ENCODE results near the gene DNER. TPM values are rescaled to one million over a fixed set of nuclear protein-coding genes. Genes with fewer than 3 reads are reported as not detected.

The DNER gene
- total RNA-seq, 2 donors from 2014 or later = 0.27 to 3.3 TPM

DNA sequence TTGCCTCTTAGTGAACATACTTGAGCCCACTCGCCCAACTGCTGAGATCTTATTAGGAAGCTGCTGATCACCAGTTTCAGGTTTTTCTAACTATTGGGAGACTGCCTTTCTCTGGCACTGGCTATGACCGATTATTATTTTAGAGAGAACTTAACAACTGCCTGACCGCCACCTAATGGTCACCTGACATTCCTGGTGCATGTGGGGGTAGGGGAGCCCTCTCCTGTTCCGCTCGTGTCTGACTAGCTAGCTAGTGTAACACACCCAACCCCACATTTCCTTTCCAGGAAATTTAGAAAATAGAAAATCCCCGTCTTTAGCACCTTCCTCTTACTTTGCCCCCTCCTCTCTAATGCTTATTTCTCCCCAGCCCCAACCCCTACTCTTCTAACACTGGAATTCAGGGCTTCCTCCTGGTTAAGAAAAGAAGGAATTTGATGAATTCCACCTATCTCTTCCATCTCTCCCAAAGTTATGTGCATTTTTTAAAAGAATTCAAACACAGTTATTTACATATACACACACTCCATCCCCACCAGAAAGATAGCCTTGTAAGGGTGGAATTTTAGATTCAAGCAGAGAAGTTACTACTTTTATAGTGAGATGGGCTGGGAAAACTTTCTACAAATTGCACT, 19.4 kb upstream of the DNER start:
- Histone ChIP-seq H3K27ac (no peak overlapping the region), H3K27me3 (replicated peaks; ENCODE audit: insufficient read depth) (no peaks in the 10 kb centered on the region), H3K36me3 (no peaks in the 10 kb centered on the region), H3K9me3 (peaks cover 6% of the 10 kb centered on the region), H3K4me1 (ENCODE audit: control insufficient read depth in 1 of 2, low read depth in 2 of 2) (no peaks in the 10 kb centered on the region), H3K4me3 (no peak overlapping the region)
- no peak for ATAC-seq (ENCODE audit: insufficient number of reproducible peaks, low FRiP score, low read depth)
- TF ChIP-seq, protein P1, sequence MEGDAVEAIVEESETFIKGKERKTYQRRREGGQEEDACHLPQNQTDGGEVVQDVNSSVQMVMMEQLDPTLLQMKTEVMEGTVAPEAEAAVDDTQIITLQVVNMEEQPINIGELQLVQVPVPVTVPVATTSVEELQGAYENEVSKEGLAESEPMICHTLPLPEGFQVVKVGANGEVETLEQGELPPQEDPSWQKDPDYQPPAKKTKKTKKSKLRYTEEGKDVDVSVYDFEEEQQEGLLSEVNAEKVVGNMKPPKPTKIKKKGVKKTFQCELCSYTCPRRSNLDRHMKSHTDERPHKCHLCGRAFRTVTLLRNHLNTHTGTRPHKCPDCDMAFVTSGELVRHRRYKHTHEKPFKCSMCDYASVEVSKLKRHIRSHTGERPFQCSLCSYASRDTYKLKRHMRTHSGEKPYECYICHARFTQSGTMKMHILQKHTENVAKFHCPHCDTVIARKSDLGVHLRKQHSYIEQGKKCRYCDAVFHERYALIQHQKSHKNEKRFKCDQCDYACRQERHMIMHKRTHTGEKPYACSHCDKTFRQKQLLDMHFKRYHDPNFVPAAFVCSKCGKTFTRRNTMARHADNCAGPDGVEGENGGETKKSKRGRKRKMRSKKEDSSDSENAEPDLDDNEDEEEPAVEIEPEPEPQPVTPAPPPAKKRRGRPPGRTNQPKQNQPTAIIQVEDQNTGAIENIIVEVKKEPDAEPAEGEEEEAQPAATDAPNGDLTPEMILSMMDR (IDR thresholded peaks at IDR 0.05) = no peak
- DNase-seq (ENCODE audit: low spot score) = no peak

DNA sequence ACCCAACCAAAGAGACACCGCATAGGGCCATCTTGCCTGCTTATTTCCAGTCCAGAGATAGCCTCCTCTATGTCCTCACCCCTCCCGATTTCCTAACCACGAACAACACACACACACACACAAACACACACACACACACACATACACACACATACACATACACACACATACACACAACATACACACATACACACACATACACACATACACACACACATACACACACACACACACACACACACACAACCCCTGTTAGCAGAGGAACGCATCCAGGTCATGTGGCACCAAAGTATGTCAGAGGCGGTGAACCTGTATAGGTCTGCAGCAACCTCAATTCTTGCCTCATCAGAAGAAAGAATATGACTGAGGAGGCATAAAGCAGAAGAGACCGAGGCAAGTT, 18.5 kb upstream of the DNER start:
- Histone ChIP-seq H3K4me3 (no peak overlapping the region), H3K27ac (no peak overlapping the region), H3K9me3 (no peaks in the 10 kb centered on the region), H3K4me1 (ENCODE audit: control insufficient read depth in 1 of 2, low read depth in 2 of 2) (no peaks in the 10 kb centered on the region), H3K27me3 (replicated peaks; ENCODE audit: insufficient read depth) (no peaks in the 10 kb centered on the region), H3K36me3 (no peaks in the 10 kb centered on the region)
- DNase-seq (ENCODE audit: low spot score) = no peak
- no peak for ATAC-seq (ENCODE audit: insufficient number of reproducible peaks, low FRiP score, low read depth)
- TF ChIP-seq, protein P1 (IDR thresholded peaks at IDR 0.05) = no peak

GRCh38 chr2:229731916-229732315, 17.6 kb upstream of the DNER start:
- ATAC-seq (ENCODE audit: insufficient number of reproducible peaks, low FRiP score, low read depth) (no peak), DNase-seq (ENCODE audit: low spot score) (no peak)
- no peak overlapping the region for H3K27ac ChIP-seq
- TF ChIP-seq, protein P1 (IDR thresholded peaks at IDR 0.05) = no peak
- H3K9me3 ChIP-seq = no peaks in the 10 kb centered on the region
- no peaks in the 10 kb centered on the region for H3K4me1 ChIP-seq (ENCODE audit: control insufficient read depth in 1 of 2, low read depth in 2 of 2)
- H3K36me3 ChIP-seq = no peaks in the 10 kb centered on the region
- H3K27me3 ChIP-seq (replicated peaks; ENCODE audit: insufficient read depth) = no peaks in the 10 kb centered on the region
- no peak overlapping the region for H3K4me3 ChIP-seq

GRCh38 chr2:229731363-229731762, 17.0 kb upstream of the DNER start:
- no peak overlapping the region for H3K27ac ChIP-seq
- no peak overlapping the region for H3K4me3 ChIP-seq
- no peaks in the 10 kb centered on the region for H3K36me3 ChIP-seq
- H3K9me3 ChIP-seq = no peaks in the 10 kb centered on the region
- ATAC-seq (ENCODE audit: insufficient number of reproducible peaks, low FRiP score, low read depth) (no peak), DNase-seq (ENCODE audit: low spot score) (no peak)
- H3K4me1 ChIP-seq (ENCODE audit: control insufficient read depth in 1 of 2, low read depth in 2 of 2) = no peaks in the 10 kb centered on the region
- TF ChIP-seq, protein P1 (IDR thresholded peaks at IDR 0.05) = no peak
- H3K27me3 ChIP-seq (replicated peaks; ENCODE audit: insufficient read depth) = no peaks in the 10 kb centered on the region

- H3K4me1 ChIP-seq (ENCODE audit: control insufficient read depth in 1 of 2, low read depth in 2 of 2) = peaks cover 4 to 11% of the 10 kb centered on the region in 2 donors
- H3K27ac ChIP-seq = no peak overlapping the region
- H3K4me3 ChIP-seq = no peak overlapping the region
- TF ChIP-seq, protein P1 (IDR thresholded peaks at IDR 0.05) = no peak
- DNase-seq (ENCODE audit: low spot score) = no peak
- no peaks in the 10 kb centered on the region for H3K27me3 ChIP-seq (replicated peaks; ENCODE audit: insufficient read depth)
- ATAC-seq (ENCODE audit: insufficient number of reproducible peaks, low FRiP score, low read depth) = no peak
- no peaks in the 10 kb centered on the region for H3K36me3 ChIP-seq
- no peaks in the 10 kb centered on the region for H3K9me3 ChIP-seq
Measured at GRCh38 chr2:229728370-229728769, 14.0 kb upstream of the DNER start.
